HG02763 (cell line): ENCODE measurements around the gene ACE.

Experiments used
- ATAC-seq: cut with Tn5 transposase; IDR thresholded peaks from one replicate; pipeline ENCODE4 v1.9.1; 2021; ENCODE audit warnings: mild to moderate bottlenecking, moderate library complexity; ENCODE audit not compliant: unreplicated experiment

The ACE gene

GRCh38 chr17:63490329-63490728 lies 13.5 kb downstream of the ACE start:
- no peak for ATAC-seq

GRCh38 chr17:63490858-63491400 lies 14.1 kb downstream of the ACE start:
- no peak for ATAC-seq

DNA sequence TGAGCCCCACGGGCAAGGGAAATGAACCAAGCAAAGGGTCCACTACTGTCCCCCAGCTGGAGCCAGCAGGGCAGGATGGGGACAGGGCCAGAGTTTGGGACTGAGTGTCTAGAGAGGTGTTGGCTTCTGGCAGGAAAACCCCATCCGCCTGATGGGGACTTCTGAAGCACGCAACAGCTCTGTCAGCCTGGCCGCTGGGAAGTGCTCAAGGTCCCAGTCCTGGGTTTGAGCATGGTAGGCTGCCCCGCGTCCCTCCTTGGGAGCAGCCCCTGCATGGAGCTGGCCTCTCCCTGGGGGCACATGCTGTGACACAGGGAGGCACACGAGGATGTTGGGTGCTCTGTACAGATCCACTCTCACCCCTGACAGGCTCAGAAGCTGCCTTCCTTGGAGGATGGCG lies 14.6 kb downstream of the ACE start:
- no peak for ATAC-seq

DNA sequence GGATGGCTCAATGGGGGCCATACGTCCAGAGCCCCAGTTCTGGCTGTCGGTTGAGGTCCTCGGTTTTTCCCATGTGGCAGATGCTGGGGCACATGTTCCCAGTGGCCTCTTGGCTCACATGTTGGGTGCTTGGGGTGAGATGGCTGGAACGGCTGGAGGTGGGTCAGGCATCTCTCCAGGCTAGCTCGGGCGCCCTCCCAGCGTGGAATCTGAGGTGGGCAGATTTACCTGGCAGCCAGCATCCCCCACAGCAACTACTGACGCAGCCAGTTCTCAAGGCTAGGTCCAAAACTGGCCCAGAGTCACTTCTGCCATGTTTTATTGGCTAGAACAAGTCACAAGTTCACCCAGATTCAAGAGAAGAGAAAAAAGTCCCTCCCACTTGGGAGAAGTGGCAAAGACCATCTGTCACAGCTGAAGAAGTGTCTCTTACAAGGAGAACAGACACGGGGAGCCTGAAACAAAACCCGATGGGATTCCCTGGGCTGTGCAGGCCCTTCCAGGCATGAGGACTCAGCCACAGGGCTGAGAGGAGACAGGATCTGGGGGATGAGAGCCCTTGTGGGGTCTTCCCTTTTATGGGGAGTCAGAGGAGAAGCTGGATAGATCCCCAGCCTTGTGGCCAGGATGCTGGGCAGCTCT lies 15.2 kb downstream of the ACE start:
- ATAC-seq: no peak

DNA sequence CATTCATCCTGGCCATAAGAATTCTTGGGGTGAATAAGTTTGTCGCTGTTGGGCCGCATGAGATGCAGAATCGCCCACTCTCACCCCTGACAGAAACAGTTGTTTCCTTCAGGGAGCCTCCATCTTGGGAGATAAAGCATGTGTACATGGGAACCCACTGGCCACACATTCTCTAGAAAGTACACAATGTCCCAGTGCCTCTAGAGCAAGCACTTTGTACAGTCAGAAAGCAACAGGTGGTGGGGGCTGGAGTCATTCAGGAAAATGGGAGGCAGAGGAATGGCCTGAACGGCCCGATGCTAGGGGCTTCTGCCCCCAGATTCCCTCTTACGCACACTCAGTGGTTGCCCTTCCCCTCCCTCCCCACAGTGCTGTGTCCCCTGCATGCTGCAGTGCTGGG lies 16.1 kb downstream of the ACE start:
- no peak for ATAC-seq

DNA sequence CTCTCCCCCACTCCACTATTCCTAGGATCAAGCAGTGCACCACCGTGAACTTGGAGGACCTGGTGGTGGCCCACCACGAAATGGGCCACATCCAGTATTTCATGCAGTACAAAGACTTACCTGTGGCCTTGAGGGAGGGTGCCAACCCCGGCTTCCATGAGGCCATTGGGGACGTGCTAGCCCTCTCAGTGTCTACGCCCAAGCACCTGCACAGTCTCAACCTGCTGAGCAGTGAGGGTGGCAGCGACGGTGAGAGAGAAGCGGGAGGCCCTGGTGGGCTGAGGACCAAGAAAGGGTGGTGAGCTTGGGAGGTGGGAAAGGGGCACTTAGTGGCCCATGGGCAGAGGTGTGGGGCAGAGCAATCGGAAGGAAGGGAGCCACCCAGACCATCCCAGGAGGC lies 16.6 kb downstream of the ACE start:
- no peak for ATAC-seq

GRCh38 chr17:63494300-63494928 lies 17.6 kb downstream of the ACE start:
- ATAC-seq: no peak

DNA sequence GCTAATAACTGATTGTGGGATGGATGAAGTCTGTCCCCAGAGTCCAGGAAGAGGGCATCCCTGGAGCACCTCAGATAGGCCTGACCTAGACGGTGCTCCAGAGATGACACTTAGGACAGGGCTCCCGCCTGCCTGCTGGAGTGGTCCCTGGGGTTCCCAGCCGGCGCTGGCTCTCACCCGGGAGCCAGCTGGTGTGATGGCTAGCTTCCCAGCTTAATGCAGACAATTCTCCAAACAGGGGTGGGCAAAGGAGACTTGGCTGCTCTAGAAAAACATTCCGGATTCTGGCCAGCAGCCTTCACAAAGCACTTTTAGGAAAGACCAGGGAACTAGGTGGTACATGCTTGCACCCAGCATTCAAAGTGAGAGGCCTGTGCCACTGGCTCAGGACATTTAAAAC lies 18.6 kb downstream of the ACE start:
- no peak for ATAC-seq

GRCh38 chr17:63496177-63496576 lies 19.3 kb downstream of the ACE start:
- ATAC-seq: no peak

DNA sequence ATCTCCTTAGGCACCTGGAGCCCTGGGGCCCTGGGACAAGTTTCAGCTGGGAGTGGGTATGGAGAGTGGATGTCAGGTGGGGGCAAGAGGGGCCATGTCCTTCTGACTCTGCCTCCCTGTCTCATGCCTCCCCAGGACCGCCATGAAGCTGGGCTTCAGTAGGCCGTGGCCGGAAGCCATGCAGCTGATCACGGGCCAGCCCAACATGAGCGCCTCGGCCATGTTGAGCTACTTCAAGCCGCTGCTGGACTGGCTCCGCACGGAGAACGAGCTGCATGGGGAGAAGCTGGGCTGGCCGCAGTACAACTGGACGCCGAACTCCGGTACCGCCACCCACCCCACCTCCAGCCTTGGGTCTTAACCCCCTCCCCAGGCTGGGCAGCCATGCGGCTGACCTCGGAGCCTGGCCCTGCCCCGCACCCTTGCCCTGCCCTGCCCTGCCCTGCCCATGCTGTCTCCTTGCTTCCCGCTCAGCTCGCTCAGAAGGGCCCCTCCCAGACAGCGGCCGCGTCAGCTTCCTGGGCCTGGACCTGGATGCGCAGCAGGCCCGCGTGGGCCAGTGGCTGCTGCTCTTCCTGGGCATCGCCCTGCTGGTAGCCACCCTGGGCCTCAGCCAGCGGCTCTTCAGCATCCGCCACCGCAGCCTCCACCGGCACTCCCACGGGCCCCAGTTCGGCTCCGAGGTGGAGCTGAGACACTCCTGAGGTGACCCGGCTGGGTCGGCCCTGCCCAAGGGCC lies 20.0 kb downstream of the ACE start:
- no peak for ATAC-seq

- no peak for ATAC-seq
These were observed 21.0 kb downstream of the ACE start for GRCh38 chr17:63497708-63498483.

DNA sequence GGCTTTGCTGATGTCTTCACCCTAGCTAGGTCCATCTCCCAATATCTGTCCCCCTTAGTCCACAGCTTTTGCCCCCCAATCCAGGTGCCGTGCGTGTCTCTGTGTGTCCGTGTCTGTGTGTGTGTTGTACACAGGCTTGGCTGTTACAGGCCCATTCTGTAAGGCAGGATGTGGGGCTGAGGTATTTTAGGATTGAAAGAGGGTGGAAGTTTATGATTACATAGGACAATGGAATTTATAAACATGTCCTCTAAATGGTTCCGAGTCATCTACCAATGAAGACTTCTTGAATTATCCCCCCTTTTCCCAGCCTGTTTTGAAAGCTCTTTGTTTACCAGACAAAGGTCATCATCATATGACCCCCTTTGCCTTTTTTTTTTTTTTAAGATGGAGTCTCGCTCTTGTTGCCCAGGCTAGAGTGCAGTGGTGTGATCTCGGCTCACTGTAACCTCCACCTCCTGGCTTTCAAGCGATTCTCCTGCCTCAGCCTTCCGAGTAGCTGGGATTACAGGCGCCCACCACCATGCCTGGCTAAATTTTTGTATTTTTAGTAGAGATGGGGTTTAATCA lies 21.9 kb downstream of the ACE start:
- no peak for ATAC-seq

GRCh38 chr17:63500543-63501390 lies 23.9 kb downstream of the ACE start:
- no peak for ATAC-seq

GRCh38 chr17:63503341-63503705 lies 26.5 kb downstream of the ACE start:
- no peak for ATAC-seq

DNA sequence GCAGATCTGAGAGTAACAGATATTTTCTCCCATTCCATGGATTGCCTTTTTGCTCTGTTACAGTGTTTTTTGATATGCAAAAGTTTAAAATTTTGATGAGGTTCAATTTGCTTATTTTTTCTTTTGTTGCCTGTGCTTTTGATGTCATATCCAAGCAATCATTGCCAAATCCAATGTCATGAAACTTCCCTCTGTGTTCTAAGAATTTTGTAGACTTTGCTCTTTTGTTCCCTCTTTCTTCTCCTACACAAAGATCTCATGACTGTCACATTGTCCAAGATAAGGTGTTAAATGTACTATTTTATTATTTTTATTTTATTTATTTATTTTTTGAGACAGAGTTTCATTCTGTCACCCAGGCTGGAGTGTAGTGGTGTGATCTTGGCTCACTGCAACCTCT lies 27.4 kb downstream of the ACE start:
- no peak for ATAC-seq

DNA sequence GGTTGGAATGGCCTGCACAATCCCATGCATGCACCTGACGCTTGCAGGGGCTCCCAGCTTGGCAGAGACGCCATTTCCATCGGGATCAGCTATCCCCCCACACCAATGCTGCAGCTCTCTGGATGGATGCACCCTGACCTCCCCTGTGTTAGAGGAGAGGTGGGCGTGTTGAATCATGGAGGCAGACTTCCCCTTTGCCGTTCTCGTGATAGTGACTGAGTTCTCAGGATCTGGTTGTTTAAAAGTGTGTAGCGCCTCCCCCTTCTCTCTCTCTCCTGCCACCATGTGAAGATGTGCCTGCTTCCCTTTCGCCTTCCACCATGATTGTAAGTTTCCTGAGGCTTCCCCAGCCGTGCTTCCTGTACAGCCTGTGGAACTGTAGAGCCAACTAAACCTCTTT lies 28.5 kb downstream of the ACE start:
- no peak for ATAC-seq

GRCh38 chr17:63506627-63507026 lies 29.8 kb downstream of the ACE start:
- ATAC-seq: no peak

GRCh38 chr17:63511331-63511730 lies 34.5 kb downstream of the ACE start:
- ATAC-seq: no peak

DNA sequence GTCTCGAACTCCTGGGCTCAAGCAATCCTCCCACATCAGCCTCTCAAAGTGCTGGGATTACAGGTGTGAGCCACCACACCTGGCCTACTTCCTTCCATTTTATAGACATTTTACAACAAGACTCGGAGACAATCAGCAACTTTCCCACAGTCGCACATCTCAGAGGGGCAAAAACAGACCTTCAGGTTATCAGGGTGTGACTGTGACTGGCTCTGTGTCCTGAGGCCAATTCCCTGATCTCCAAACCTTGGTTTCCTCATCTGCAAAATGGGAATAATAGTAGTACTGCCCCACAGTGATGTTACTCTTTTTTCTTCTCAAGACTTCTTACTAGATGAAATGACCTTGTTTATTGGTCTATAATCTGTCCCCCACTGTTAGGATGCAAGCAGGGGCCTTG lies 35.5 kb downstream of the ACE start:
- no peak for ATAC-seq
